OCI-LY7 (cell line): ENCODE measurements around the gene LMBRD2. TPM values are rescaled to one million over a fixed set of nuclear protein-coding genes. Genes with fewer than 3 reads are reported as not detected.

ENCODE experiments used
- BruUV-seq: library from RNA; stranded (reverse); fragments of 400-500 nt; replicated peaks from 2 replicates; lab custom pipeline; 2021; lab: Mats Ljungman, UMichigan
- CTCF ChIA-PET: fragments of 300-600 bp; sonication (Branson Sonifier 250); formaldehyde crosslinking; loops from one replicate; lab custom pipeline; 2022; ENCODE audit warnings: antibody characterized with exemption; ENCODE audit not compliant: unreplicated experiment; lab: Charles Lee
- POLR2A ChIA-PET: fragments of 300-600 bp; sonication (Branson Sonifier 250); formaldehyde crosslinking; loops from one replicate; lab custom pipeline; 2022; ENCODE audit warnings: antibody characterized with exemption; lab: Charles Lee
- DNase-seq: peaks from one replicate; pipeline ENCODE4 v3.0.0-alpha.2; 2015; ENCODE audit warnings: low spot score
- H2AFZ ChIP-seq: fragments of 200-600 bp; sonication (generic), shearing (Covaris generic); 2 replicates; pipeline ENCODE4 v1.6.1; 2014; ENCODE audit warnings: mild to moderate bottlenecking, antibody characterized with exemption, low read length, moderate library complexity
- H3K27ac ChIP-seq: fragments of 200-600 bp; sonication (generic); 2 replicates; pipeline ENCODE4 v1.5.1; 2014; ENCODE audit warnings: mixed run types, low read depth, mild to moderate bottlenecking, moderate library complexity, low read length, inconsistent platforms; ENCODE audit not compliant: poor library complexity, severe bottlenecking
- H3K36me3 ChIP-seq: fragments of 200-600 bp; sonication (generic); 2 replicates; pipeline ENCODE4 v1.6.1; 2014; ENCODE audit warnings: mild to moderate bottlenecking, antibody characterized with exemption, low read length, moderate library complexity, mixed read lengths; ENCODE audit not compliant: insufficient read depth
- H3K4me1 ChIP-seq: fragments of 200-600 bp; sonication (generic); 2 replicates; pipeline ENCODE4 v1.5.1; 2014; ENCODE audit warnings: mild to moderate bottlenecking, low read length; ENCODE audit not compliant: insufficient read depth, poor library complexity, severe bottlenecking
- H3K4me2 ChIP-seq: fragments of 200-600 bp; sonication (generic); 2 replicates; pipeline ENCODE4 v1.6.1; 2014; ENCODE audit warnings: mild to moderate bottlenecking, low read length
- H3K4me3 ChIP-seq: fragments of 200-600 bp; sonication (generic); 2 replicates; pipeline ENCODE4 v1.5.1; 2014; ENCODE audit warnings: mild to moderate bottlenecking, low read depth, low read length; ENCODE audit not compliant: poor library complexity, severe bottlenecking
- H3K79me2 ChIP-seq: fragments of 200-600 bp; sonication (generic); 2 replicates; pipeline ENCODE4 v1.6.1; 2016; ENCODE audit warnings: low read depth, mild to moderate bottlenecking, low read length, moderate library complexity, mixed read lengths; ENCODE audit not compliant: insufficient read depth
- H3K9me2 ChIP-seq: fragments of 200-600 bp; sonication (generic); 2 replicates; pipeline ENCODE4 v1.6.1; 2016; ENCODE audit warnings: mild to moderate bottlenecking, low read length, mixed read lengths; ENCODE audit not compliant: insufficient read depth
- H3K9me3 ChIP-seq: fragments of 200-600 bp; sonication (generic); 2 replicates; pipeline ENCODE4 v1.6.1; 2014; ENCODE audit warnings: mild to moderate bottlenecking, mixed run types, low read length, mixed read lengths
- H4K20me1 ChIP-seq: fragments of 200-600 bp; sonication (generic); 2 replicates; pipeline ENCODE4 v1.6.1; 2014; ENCODE audit warnings: mild to moderate bottlenecking, antibody characterized with exemption, low read length, moderate library complexity, mixed read lengths; ENCODE audit not compliant: insufficient read depth
- EZH2phosphoT487 ChIP-seq: fragments of 200-600 bp; sonication (generic); IDR thresholded peaks from 2 replicates; pipeline ENCODE4 v1.6.1; 2018; ENCODE audit warnings: low read depth, borderline replicate concordance, mild to moderate bottlenecking, mixed run types, antibody characterized with exemption, low read length, moderate library complexity, mixed read lengths
- intact Hi-C: fragments of 100-400 bp; cut with micrococcal nuclease; formaldehyde crosslinking; loops from one replicate; pipeline ENCODE4 v1.10.0; 2022; ENCODE audit not compliant: unreplicated experiment
- total RNA-seq, 2 experiments: library from RNA; depleted of rRNA in 1 of 2; stranded (reverse); fragments of >200 nt in 1 of 2; shearing (Covaris generic) in 1 of 2; gene quantifications; 2 replicates each; pipeline ENCODE4 v1.2.3, GENCODE V29; 2014 to 2022
- TF ChIP-seq, protein P1 (sequence below): fragments of 200-600 bp; sonication (generic); conservative IDR thresholded peaks from 2 replicates; pipeline ENCODE4 v1.5.1; 2014; ENCODE audit warnings: mild to moderate bottlenecking, antibody characterized with exemption, low read length, moderate library complexity, mixed read lengths

The LMBRD2 gene
- total RNA-seq, 2 experiments from 2014 or later: 9.1 to 18.3 TPM

DNA sequence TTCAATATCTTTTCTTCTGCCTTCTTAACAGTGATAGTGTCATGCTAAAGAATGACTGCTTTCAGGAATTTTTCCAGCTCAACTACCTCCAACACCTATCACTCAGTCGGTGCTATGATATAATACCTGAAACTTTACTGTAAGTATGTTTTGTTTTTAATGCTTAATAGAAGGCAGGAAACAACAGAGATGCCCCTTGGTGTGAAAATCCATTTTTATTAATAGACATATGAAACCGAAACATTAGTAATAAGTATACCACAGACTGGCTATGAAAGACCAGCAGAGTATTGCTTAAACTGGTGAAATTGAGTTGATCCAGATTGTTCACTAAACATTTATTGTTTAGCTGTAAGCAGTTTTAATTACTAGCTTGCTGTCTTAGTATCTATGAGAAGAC lies 25.5 kb upstream of the LMBRD2 start:
- H2AFZ ChIP-seq: no peak overlapping the region
- peak overlapping the region; percentile 50 for H3K4me2 ChIP-seq
- ChIA-PET POLR2A (no interaction called here), CTCF (no interaction called here)
- peaks cover 97% of the 10 kb centered on the region for H3K36me3 ChIP-seq
- intact Hi-C loops: loop anchor here (1.0 kb wide), 1 partner anchor 128 kb away; no protein-coding TSS in a partner anchor
- no peak overlapping the region for H3K27ac ChIP-seq
- H3K4me1 ChIP-seq: peaks cover 14% of the 10 kb centered on the region
- H3K9me3 ChIP-seq: no peaks in the 10 kb centered on the region
- DNase-seq: peak; percentile 5
- no TSS peak for BruUV-seq
- H3K79me2 ChIP-seq: peaks cover 4% of the 10 kb centered on the region; the same call in 1 of the 2 replicates
- H3K4me3 ChIP-seq: no peak overlapping the region
- peaks cover 4% of the 10 kb centered on the region; the same call in 1 of the 2 replicates for H4K20me1 ChIP-seq
- no peak for TF ChIP-seq EZH2phosphoT487
- TF ChIP-seq, protein P1, sequence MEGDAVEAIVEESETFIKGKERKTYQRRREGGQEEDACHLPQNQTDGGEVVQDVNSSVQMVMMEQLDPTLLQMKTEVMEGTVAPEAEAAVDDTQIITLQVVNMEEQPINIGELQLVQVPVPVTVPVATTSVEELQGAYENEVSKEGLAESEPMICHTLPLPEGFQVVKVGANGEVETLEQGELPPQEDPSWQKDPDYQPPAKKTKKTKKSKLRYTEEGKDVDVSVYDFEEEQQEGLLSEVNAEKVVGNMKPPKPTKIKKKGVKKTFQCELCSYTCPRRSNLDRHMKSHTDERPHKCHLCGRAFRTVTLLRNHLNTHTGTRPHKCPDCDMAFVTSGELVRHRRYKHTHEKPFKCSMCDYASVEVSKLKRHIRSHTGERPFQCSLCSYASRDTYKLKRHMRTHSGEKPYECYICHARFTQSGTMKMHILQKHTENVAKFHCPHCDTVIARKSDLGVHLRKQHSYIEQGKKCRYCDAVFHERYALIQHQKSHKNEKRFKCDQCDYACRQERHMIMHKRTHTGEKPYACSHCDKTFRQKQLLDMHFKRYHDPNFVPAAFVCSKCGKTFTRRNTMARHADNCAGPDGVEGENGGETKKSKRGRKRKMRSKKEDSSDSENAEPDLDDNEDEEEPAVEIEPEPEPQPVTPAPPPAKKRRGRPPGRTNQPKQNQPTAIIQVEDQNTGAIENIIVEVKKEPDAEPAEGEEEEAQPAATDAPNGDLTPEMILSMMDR: no peak
- H3K9me2 ChIP-seq: no peaks in the 10 kb centered on the region

DNA sequence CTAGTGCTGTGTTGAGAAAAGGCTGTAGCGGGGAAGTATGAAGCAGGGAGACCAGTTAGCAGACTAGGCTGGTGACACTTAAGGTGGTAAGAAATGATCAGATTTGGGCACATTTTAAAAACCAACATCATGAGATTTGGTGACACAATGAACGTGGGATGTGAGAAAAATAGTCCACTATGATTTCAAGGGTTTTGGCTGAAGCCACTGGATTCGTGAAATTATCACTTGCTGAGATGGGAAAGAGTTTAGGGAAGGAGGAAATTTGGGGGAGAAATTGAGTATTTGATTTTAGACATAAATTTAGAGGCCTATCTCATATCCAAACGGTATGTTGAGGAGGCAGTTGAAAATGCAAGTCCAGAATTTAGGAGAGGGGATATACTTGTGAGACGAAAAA lies 23.4 kb upstream of the LMBRD2 start:
- CTCF ChIA-PET: no interaction called here
- POLR2A ChIA-PET: no interaction called here
- H3K4me1 ChIP-seq: peaks cover 14% of the 10 kb centered on the region
- no peaks in the 10 kb centered on the region for H3K9me3 ChIP-seq
- H3K27ac ChIP-seq: no peak overlapping the region
- peaks cover 97% of the 10 kb centered on the region for H3K36me3 ChIP-seq
- no peak overlapping the region for H3K4me2 ChIP-seq
- peaks cover 4% of the 10 kb centered on the region; the same call in 1 of the 2 replicates for H4K20me1 ChIP-seq
- H3K79me2 ChIP-seq: peaks cover 4% of the 10 kb centered on the region; the same call in 1 of the 2 replicates
- TF ChIP-seq EZH2phosphoT487: no peak
- TF ChIP-seq, protein P1: no peak
- H2AFZ ChIP-seq: no peak overlapping the region
- no peak overlapping the region for H3K4me3 ChIP-seq
- intact Hi-C loops: no loop called here
- no TSS peak for BruUV-seq
- no peak for DNase-seq
- H3K9me2 ChIP-seq: no peaks in the 10 kb centered on the region

DNA sequence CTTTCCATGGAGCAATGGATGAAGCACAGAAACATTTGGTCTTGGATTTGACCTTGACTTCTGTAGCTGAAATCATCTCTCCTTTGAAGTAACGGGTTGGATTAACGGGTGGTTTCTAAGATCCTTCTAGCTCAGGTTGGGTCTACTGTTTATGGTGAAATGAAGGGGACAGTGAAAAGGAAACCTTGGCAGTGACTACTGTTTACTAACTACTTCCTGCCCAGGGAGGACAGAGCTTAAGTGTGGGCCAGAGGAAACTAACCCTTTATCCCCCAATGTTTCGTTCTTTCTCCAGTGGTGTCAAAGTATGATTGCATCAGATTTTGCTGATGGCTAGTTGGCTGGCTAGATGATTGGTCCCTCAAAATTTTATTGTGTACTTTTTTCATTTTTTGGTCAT lies 22.4 kb upstream of the LMBRD2 start:
- intact Hi-C loops: no loop called here
- peaks cover 97% of the 10 kb centered on the region for H3K36me3 ChIP-seq
- CTCF ChIA-PET: no interaction called here

More for the DNA sequence above, 22.4 kb upstream of the LMBRD2 start:
- no peak for TF ChIP-seq EZH2phosphoT487
- TF ChIP-seq, protein P1: no peak
- Histone ChIP-seq H3K27ac (no peak overlapping the region), H3K9me3 (no peaks in the 10 kb centered on the region), H3K4me1 (peaks cover 14% of the 10 kb centered on the region), H2AFZ (no peak overlapping the region), H3K4me2 (no peak overlapping the region), H3K4me3 (no peak overlapping the region), H3K9me2 (no peaks in the 10 kb centered on the region), H4K20me1 (peaks cover 4% of the 10 kb centered on the region; the same call in 1 of the 2 replicates), H3K79me2 (peaks cover 4% of the 10 kb centered on the region; the same call in 1 of the 2 replicates)
- no peak for DNase-seq
- POLR2A ChIA-PET: no interaction called here
- no TSS peak for BruUV-seq
